NCI-H510A (cell line): ENCODE data around the gene BCAT1.
"Not testable (repeated sequence)": the region's sequence is repeated elsewhere in the genome, so short reads cannot be mapped to it uniquely, and the experiment has no call there.

Experiments used
- DNase-seq: peaks from one replicate; lab custom pipeline; 2025; lab: John Stamatoyannopoulos, UW

BCAT1 gene

GRCh38 chr12:24856541-24856940 is 92.4 kb downstream of the BCAT1 start:
- no peak for DNase-seq

DNA sequence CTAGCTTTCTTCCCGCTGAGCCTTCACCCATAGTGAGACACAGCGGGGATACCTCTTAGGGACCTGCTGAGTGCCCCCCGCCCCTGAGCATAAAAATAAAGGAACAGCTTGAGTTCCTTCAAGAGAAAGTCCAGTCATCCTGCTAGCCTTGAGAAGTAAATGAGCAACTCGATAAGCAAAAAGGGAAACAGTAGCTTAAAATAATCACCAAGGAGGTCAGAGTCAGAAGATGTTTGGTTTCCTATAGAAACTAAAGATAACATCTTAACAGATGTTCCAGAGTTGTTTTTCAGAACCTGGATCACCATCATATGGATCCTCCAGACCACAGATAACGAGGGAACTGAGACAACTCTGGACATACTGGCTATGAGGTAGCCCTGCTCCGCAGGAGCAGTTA is 94.0 kb downstream of the BCAT1 start:
- DNase-seq: no peak

DNA sequence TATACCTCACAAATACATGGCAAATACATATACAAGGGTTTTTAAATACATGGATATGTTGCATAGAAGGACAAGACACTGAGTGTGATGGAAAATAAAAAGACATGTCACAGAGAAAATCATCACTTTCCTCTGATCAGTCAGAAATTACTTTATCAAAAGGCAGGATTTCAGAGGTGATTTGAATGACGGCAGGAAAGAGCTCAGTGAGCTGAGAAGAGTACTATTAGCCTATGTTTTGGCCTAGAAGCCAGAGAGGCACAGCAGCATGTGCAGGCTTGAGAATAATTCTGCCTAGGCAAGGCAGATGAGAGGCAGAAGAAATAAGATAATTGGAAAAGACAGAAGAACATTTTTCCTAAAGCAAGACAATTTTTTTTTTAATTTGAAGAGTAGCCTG is 94.9 kb downstream of the BCAT1 start:
- DNase-seq: no peak

GRCh38 chr12:24853588-24853987 is 95.3 kb downstream of the BCAT1 start:
- DNase-seq: no peak

GRCh38 chr12:24853094-24853493 is 95.8 kb downstream of the BCAT1 start:
- no peak for DNase-seq

- DNase-seq: no peak
Observed at GRCh38 chr12:24852420-24852819, 96.5 kb downstream of the BCAT1 start.

GRCh38 chr12:24851883-24852282 is 97.0 kb downstream of the BCAT1 start:
- DNase-seq: not testable (repeated sequence)

GRCh38 chr12:24851341-24851740 is 97.6 kb downstream of the BCAT1 start:
- DNase-seq: no peak

- DNase-seq: no peak
Observed at GRCh38 chr12:24850496-24850895, 98.4 kb downstream of the BCAT1 start.

GRCh38 chr12:24848941-24849477 is 99.9 kb downstream of the BCAT1 start:
- DNase-seq: no peak

- DNase-seq: no peak
Observed at GRCh38 chr12:24846689-24847088, 102.2 kb downstream of the BCAT1 start.

DNA sequence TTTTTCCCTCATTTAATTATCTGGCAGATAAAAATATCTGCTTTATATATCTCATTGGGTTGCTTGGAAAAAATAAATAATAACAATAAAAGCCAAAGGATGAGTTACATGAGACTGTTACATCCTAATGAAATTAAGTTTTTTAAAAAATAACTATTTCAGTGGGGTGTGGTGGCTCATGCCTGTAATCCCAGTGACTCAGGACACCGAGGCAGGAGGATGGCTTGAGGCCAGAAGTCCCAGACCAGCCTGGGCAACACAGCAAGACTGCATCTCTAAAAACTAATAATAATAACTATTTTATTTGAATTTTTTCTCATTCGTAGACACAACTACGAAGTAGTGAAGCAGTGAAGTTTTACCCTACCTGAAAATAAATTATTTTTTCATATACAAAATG is 103.3 kb downstream of the BCAT1 start:
- no peak for DNase-seq

DNA sequence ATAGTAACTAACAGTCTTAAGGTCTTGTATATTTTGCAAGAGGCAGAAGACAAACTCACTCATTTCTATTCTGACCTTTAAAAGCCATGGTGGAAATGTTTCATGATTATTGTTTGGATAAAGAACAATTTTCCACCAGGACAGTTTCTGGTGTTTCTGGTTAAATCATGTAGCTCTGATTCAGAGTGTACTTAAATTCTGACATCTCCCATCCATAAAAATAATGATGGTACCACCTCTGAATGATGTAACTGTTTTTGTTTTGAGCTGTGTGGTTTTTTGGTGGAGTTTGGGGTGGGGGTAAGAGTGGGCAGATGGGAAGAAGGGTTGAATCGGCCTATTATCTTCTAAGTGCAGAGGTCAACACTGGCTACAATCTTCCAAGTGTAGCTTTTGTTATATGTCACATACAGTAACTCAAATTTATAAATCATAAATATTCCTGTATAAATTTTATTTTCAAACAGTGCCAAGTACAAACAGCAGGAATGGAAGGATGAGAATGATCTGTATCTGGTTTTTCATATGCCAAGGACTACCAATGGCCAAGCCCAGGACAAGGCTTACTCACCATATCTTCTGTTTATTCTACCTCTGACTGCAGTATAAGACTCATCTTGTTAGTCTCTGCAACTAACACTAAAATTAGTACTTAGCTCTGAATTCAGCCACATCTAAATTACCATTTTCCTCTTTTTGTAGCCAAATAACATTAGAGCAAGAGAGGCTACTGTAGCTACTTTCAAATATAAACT is 108.7 kb downstream of the BCAT1 start:
- no peak for DNase-seq

DNA sequence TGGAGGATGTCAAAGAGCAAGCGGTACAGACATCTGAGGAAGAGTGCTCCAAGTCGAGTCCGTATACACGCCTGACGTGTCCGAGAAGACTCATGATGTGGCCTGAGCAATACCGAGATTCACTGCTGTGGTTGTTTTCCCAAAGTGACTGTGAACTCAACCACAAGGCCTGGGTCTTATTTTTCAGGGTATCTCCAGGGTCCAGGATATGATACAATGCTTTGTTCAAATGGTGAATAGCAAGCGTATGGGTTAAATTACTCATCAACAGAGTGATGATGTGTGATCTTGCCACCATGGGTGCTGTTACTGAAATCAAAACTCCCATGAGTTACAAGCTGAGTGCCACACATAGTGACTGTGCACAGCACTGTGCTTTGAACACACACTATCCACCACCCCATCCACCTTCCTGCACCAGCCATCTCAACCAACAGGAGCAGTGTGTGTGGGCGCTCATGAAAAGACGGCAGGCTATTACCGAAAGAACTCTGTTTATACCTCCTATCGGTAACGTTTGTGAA is 109.6 kb downstream of the BCAT1 start:
- no peak for DNase-seq

DNA sequence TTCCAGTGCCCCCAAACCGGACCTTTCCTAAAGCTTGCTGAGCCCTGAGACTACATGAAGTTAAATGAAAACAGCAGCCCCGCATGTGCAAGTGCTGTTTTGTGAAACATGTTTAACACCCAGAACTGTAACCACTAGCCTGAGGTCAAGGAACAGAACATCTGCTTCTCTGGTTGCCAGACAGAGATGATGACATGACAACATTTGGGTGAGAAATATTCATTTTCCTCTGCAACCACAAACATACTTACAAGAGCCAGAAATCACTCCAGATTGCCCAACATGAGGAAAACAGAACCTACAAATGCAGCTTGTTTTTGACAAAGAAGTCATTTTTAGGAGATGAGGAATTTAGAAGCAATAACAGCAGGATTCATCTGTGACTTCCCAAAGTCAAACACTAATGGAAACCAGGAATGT is 110.4 kb downstream of the BCAT1 start:
- DNase-seq: no peak

- no peak for DNase-seq
Observed at GRCh38 chr12:24835377-24835776, 113.5 kb downstream of the BCAT1 start.

DNA sequence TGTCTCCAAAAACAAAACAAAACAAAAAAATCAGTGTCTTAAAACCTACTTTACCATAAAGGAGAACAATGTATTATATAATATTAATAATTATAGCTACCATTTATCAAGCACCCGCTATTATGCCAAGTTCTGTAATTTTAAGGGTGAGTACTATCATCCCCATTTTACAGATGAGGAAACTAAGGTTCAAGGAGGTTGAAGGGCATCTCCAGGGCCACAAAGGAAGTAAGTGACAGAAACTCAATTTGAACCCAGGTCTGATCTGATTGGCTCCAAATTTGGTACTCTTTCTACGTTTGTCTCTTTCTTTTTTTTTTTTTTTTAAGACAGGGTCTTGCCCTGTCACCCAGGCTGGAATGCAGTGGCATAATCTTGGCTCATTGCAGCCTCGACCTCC is 115.4 kb downstream of the BCAT1 start:
- no peak for DNase-seq

- DNase-seq: no peak
Observed at GRCh38 chr12:24823808-24824515, 124.9 kb downstream of the BCAT1 start.

GRCh38 chr12:24822121-24822899 is 126.6 kb downstream of the BCAT1 start:
- no peak for DNase-seq

- no peak for DNase-seq
Observed at GRCh38 chr12:24821691-24822090, 127.2 kb downstream of the BCAT1 start.

GRCh38 chr12:24820872-24821271 is 128.0 kb downstream of the BCAT1 start:
- DNase-seq: no peak

- DNase-seq: no peak
Observed at GRCh38 chr12:24818351-24818750, 130.6 kb downstream of the BCAT1 start.

DNA sequence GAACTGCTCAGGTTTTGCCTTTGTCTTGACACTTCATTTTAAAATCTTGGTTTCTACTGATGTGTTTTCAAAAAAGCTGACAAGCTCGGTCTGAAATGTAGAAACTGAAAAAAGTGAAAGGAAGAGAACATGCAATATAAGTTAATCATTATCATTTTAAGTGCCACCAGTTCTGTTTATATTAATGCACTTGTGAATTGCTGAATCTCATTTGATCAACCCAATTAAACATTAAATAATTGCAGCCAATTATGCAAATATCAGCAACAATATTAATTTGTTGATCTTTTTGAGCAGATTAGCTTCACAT is 133.8 kb downstream of the BCAT1 start:
- DNase-seq: no peak
